Mucosa of descending colon (tissue), 3 donors: Measurements from ENCODE around the gene GALNS. TPM values are rescaled to one million over a fixed set of nuclear protein-coding genes. Genes with fewer than 3 reads are reported as not detected.

Experiments used
- ATAC-seq: fragments of 200-7000 bp; cut with Tn5 transposase; one replicate; pipeline ENCODE4 v1.9.1; 2020; ENCODE audit warnings: mild to moderate bottlenecking, moderate library complexity
- DNase-seq, 3 donors: peaks; one replicate each; pipeline ENCODE4 v3.0.0-alpha.2; 2020
- H3K36me3 ChIP-seq: fragments of 200-600 bp; one replicate; pipeline ENCODE4 v1.8.0; 2021; ENCODE audit warnings: low read depth, mild to moderate bottlenecking
- H3K4me1 ChIP-seq: fragments of 200-600 bp; one replicate; pipeline ENCODE4 v1.8.0; 2021; ENCODE audit warnings: low read depth, mild to moderate bottlenecking
- H3K4me3 ChIP-seq: fragments of 200-600 bp; one replicate; pipeline ENCODE4 v1.8.0; 2021; ENCODE audit warnings: mild to moderate bottlenecking
- H3K9me3 ChIP-seq: fragments of 200-600 bp; one replicate; pipeline ENCODE4 v1.8.0; 2021; ENCODE audit warnings: mild to moderate bottlenecking
- intact Hi-C, 2 donors: fragments of 100-400 bp; cut with DNase I in 1 of 2; cut with micrococcal nuclease in 1 of 2; formaldehyde crosslinking; loops; one replicate each; pipeline versions ENCODE4 v1.11.0 to v1.11.1; 2022; cut with DNase I, micrococcal nuclease
- total RNA-seq, 3 donors: library from RNA; stranded (reverse); fragmentation: NEBNext Ultra II Directional in 2 of 3; extraction: Animal tissue kit (Norgen Biotek cat#: 25700) in 2 of 3; gene quantifications; one replicate each; pipeline versions ENCODE4 v1.2.1 to v1.2.4, GENCODE V29; 2021 to 2023
- TF ChIP-seq, protein P1 (sequence below): fragments of 200-600 bp; IDR thresholded peaks from one replicate; pipeline ENCODE4 v1.8.0; 2022; ENCODE audit warnings: antibody characterized with exemption, mild to moderate bottlenecking
- donor health status: DM: no; HTN: no; CAD: no; lungs with moderate emphysema.
- donor health status: DM: no; HTN: no; CAD: no.
- donor health status: DM: no; HTN: yes; CAD: no.

Gene GALNS
- total RNA-seq, 3 donors from 2014 or later, result 37.4 to 65.3 (median 44.0) TPM

DNA sequence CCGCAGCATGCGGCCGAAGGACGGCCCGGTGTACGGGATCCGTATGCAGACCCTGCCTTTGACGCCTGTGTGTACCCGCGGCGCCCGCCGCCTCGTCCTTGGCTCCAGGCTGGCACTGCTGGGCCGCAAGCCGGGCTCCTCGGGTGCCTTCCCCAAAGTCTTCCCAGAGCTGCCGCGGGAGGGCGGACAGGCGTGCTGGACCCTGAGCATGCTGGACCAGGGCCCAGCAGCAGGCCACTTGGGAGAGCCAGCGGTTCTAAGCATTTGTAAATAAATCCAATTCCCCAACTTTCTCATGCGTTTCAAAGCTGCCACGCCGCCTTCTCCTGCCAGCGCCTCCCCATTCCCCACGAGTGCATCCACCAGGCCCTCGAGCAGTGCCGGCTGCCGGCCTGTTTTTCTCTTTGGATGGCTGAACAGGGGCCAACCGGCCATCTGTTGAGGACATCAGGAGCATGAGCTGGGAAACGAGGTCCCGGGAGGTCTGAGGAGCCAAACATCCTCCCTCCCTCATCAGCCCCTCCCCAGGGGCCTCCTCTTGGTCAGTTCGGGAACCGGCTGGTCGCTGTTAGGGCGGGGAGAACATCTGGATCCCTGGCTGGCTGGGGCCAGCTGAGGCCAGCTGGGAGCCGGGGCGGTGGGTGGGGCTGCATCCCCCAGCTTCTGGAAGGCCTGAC, 30.2 kb upstream of the GALNS start:
- ATAC-seq (peak; percentile 30), DNase-seq (peak; percentile 70 to 81 (median 73))
- Histone ChIP-seq H3K9me3 (no peaks in the 10 kb centered on the region), H3K4me1 (no peaks in the 10 kb centered on the region), H3K36me3 (no peaks in the 10 kb centered on the region), H3K4me3 (no peak overlapping the region)
- intact Hi-C loops, result no loop called here
- TF ChIP-seq, protein P1, sequence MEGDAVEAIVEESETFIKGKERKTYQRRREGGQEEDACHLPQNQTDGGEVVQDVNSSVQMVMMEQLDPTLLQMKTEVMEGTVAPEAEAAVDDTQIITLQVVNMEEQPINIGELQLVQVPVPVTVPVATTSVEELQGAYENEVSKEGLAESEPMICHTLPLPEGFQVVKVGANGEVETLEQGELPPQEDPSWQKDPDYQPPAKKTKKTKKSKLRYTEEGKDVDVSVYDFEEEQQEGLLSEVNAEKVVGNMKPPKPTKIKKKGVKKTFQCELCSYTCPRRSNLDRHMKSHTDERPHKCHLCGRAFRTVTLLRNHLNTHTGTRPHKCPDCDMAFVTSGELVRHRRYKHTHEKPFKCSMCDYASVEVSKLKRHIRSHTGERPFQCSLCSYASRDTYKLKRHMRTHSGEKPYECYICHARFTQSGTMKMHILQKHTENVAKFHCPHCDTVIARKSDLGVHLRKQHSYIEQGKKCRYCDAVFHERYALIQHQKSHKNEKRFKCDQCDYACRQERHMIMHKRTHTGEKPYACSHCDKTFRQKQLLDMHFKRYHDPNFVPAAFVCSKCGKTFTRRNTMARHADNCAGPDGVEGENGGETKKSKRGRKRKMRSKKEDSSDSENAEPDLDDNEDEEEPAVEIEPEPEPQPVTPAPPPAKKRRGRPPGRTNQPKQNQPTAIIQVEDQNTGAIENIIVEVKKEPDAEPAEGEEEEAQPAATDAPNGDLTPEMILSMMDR, result no peak

DNA sequence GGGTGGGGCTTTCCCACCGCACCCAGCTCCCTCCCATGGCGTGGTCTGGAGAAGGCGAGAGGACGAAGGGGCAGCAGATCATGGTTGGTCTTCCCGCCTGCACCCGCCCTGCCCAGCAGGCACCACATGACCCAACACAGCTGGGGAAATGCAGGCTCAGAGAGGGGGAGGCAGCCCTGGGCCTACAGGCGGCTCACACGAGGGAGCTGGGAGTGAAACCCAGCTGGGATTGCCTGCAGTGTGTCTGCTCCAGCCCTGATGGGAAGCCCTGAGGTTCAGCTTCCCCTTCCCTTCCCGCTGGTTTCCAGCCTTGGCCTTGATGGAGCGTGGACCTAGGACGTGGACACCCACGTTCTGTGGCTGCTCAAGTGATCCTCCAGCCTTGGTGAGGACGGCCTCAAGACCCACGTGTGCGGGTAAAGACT, 29.7 kb upstream of the GALNS start:
- no peak for ATAC-seq
- TF ChIP-seq, protein P1, result no peak
- Histone ChIP-seq H3K36me3 (no peaks in the 10 kb centered on the region), H3K4me1 (peaks cover 3% of the 10 kb centered on the region), H3K4me3 (no peak overlapping the region), H3K9me3 (no peaks in the 10 kb centered on the region)
- no peak for DNase-seq
- intact Hi-C loops, result no loop called here

DNA sequence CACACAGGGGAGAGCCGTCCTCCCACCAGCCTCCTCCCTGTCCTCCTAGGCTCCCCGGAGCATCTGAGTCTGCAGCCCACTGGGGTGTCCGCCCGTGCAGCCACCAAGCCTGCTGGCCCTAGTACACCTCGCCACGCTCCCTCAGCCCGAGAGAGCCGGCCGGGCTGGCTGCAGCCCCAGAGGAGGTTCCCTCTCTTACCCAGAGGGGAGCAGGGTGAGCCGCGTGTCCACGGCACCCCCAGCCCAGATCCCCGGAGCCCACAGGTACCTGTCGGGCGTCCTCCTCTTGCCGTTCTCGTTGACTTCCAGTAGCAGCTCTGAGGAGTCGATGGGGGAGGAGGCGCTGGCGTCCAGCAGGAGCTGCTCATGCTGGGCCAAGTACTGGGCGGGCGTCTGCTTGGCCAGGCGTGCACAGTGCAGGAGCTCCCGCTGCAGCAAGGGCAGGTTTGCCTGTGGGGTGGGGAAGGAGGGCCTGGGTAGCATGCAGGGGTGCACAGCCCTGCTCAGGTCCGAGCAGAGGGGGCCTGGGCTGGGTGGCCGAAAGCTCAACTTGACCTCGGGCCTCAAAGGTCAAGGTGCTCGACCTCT, 29.0 kb upstream of the GALNS start:
- Histone ChIP-seq H3K4me1 (peaks cover 8% of the 10 kb centered on the region), H3K36me3 (no peaks in the 10 kb centered on the region), H3K9me3 (no peaks in the 10 kb centered on the region), H3K4me3 (no peak overlapping the region)
- no peak for DNase-seq
- intact Hi-C loops, result no loop called here
- ATAC-seq, result no peak
- TF ChIP-seq, protein P1, result no peak

DNA sequence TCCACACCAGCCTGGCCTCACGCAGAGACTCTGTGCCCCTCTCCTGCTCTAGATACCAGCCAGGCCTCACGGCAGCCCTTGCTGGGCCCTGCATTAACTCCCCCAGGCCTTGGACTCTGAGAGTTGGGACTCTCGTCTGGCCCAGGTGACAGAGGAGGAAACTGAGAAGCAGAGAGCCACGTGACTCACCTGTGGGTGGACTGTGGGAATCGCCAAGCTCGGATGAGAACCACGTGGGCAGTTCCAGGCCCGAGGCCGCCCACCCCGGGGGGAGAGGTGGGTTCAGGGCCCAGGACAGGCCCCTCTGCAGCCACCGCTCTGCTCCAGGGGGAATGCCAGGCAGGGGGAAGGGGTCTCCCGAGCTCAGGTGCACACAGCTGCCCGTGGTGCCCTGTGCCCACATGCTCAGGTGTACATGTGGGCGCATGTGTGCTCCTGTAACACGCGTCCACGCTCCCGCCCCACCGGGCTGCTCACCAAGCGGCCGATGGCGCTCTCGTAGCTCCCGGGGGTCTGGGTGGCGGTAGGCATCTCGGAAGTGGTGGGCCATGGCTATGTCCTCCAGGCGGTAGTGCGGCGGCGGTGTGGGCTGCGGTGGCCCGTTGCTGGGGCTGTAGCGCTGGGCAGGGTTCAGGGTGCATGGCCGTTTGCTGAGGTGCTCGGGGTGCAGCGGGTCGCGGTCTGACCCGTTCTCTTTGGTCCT, 28.0 kb upstream of the GALNS start:
- TF ChIP-seq, protein P1, result no peak
- H3K4me1 ChIP-seq, result peaks cover 9% of the 10 kb centered on the region
- no peak overlapping the region for H3K4me3 ChIP-seq
- DNase-seq (no peak), ATAC-seq (no peak)
- no peaks in the 10 kb centered on the region for H3K9me3 ChIP-seq
- intact Hi-C loops, result no loop called here
- H3K36me3 ChIP-seq, result no peaks in the 10 kb centered on the region

DNA sequence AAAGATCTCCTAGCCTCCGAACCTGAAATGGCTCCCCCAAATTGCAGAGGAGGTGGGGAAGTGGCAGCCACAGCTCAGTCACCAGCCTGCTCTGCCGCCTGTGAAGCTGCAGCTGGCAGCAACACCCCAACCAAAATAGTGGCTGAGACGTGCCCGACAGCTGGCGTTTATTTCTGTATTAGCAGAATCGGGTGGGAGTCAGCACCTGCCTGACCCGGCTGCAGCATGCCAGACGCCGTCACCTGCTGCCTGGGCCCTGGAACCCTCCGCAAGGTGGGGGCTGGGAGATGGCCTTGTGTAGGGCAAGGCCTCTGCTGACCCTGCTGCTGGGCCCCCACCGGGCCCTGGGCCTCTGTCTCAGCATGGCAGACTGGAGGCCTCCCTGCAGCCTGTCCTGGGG, 27.2 kb upstream of the GALNS start:
- H3K4me3 ChIP-seq, result no peak overlapping the region
- H3K36me3 ChIP-seq, result no peaks in the 10 kb centered on the region
- intact Hi-C loops, result no loop called here
- ATAC-seq (no peak), DNase-seq (no peak)
- peaks cover 9% of the 10 kb centered on the region for H3K4me1 ChIP-seq
- H3K9me3 ChIP-seq, result no peaks in the 10 kb centered on the region
- TF ChIP-seq, protein P1, result no peak
